HG03432 (cell line): Measurements from ENCODE around the gene NME7.
"Not testable (repeated sequence)": the region's sequence is repeated elsewhere in the genome, so short reads cannot be mapped to it uniquely, and the experiment has no call there.

Experiments
- ATAC-seq: cut with Tn5 transposase; IDR thresholded peaks from one replicate; pipeline ENCODE4 v1.9.1; 2021; ENCODE audit warnings: mild to moderate bottlenecking, moderate library complexity; ENCODE audit not compliant: unreplicated experiment

The NME7 gene

GRCh38 chr1:169342096-169342495, 25.5 kb downstream of the NME7 start:
- ATAC-seq, result not testable (repeated sequence)

GRCh38 chr1:169340882-169341281, 26.7 kb downstream of the NME7 start:
- no peak for ATAC-seq

GRCh38 chr1:169339773-169340172, 27.8 kb downstream of the NME7 start:
- no peak for ATAC-seq

GRCh38 chr1:169338617-169339016, 29.0 kb downstream of the NME7 start:
- no peak for ATAC-seq

- ATAC-seq, result not testable (repeated sequence)
Observed at GRCh38 chr1:169336947-169337715, 30.5 kb downstream of the NME7 start.

GRCh38 chr1:169334727-169335126, 32.9 kb downstream of the NME7 start:
- ATAC-seq, result not testable (repeated sequence)

- ATAC-seq, result no peak
Observed at GRCh38 chr1:169330927-169331326, 36.7 kb downstream of the NME7 start.

- ATAC-seq, result no peak
Observed at GRCh38 chr1:169329383-169329782, 38.2 kb downstream of the NME7 start.

- no peak for ATAC-seq
Observed at GRCh38 chr1:169327875-169328274, 39.7 kb downstream of the NME7 start.

- peak; percentile 96 for ATAC-seq
Observed at GRCh38 chr1:169326956-169327268, 40.7 kb downstream of the NME7 start.

- ATAC-seq, result peak; percentile 49
Observed at GRCh38 chr1:169326261-169326955, 41.2 kb downstream of the NME7 start.

- ATAC-seq, result no peak
Observed at GRCh38 chr1:169325117-169325516, 42.5 kb downstream of the NME7 start.

- no peak for ATAC-seq
Observed at GRCh38 chr1:169322138-169322537, 45.5 kb downstream of the NME7 start.

GRCh38 chr1:169321539-169321938, 46.1 kb downstream of the NME7 start:
- ATAC-seq, result no peak

GRCh38 chr1:169318536-169319244, 48.9 kb downstream of the NME7 start:
- ATAC-seq, result no peak

- no peak for ATAC-seq
Observed at GRCh38 chr1:169316556-169316955, 51.0 kb downstream of the NME7 start.

GRCh38 chr1:169312084-169312954, 55.3 kb downstream of the NME7 start:
- peak; percentile 54 for ATAC-seq

GRCh38 chr1:169309178-169310166, 58.1 kb downstream of the NME7 start:
- peak; percentile 78 for ATAC-seq

GRCh38 chr1:169308313-169309039, 59.1 kb downstream of the NME7 start:
- ATAC-seq, result no peak
